Hepatocyte (in vitro differentiated cells): ENCODE results near the gene PDILT. TPM values are rescaled to one million over a fixed set of nuclear protein-coding genes. Genes with fewer than 3 reads are reported as not detected.

Experiments used
- DNase-seq: peaks from one replicate; pipeline ENCODE4 v3.0.0-alpha.2; 2016; ENCODE audit warnings: low spot score
- H2AFZ ChIP-seq: fragments of 200-600 bp; sonication (generic); 2 replicates; pipeline ENCODE4 v1.6.0; 2016; ENCODE audit warnings: antibody characterized with exemption, mild to moderate bottlenecking
- H3K27ac ChIP-seq: fragments of 200-600 bp; sonication (generic); 2 replicates; pipeline ENCODE4 v1.5.1; 2016; ENCODE audit warnings: mild to moderate bottlenecking
- H3K27me3 ChIP-seq: fragments of 200-600 bp; sonication (generic); 2 replicates; pipeline ENCODE4 v1.6.1; 2016
- H3K36me3 ChIP-seq: fragments of 200-600 bp; sonication (generic); replicated peaks from 2 replicates; pipeline ENCODE4 v1.5.1; 2016; ENCODE audit warnings: low read depth; ENCODE audit not compliant: insufficient read depth
- H3K4me1 ChIP-seq: fragments of 200-600 bp; sonication (generic); 2 replicates; pipeline ENCODE4 v1.5.1; 2016; ENCODE audit warnings: mild to moderate bottlenecking, moderate library complexity; ENCODE audit not compliant: insufficient read depth
- H3K4me2 ChIP-seq: fragments of 200-600 bp; sonication (generic); 2 replicates; pipeline ENCODE4 v1.6.0; 2016
- H3K4me3 ChIP-seq: fragments of 200-600 bp; sonication (generic); 2 replicates; pipeline ENCODE4 v1.5.1; 2016; ENCODE audit warnings: mild to moderate bottlenecking
- H3K79me2 ChIP-seq: fragments of 200-600 bp; sonication (generic); 2 replicates; pipeline ENCODE4 v1.6.0; 2017; ENCODE audit warnings: mild to moderate bottlenecking
- H3K9me2 ChIP-seq: fragments of 200-600 bp; sonication (generic); replicated peaks from 2 replicates; pipeline ENCODE4 v1.6.0; 2017; ENCODE audit warnings: mild to moderate bottlenecking; ENCODE audit not compliant: insufficient read depth
- H3K9me3 ChIP-seq: fragments of 200-600 bp; sonication (generic); 2 replicates; pipeline ENCODE4 v1.5.1; 2016; ENCODE audit warnings: low read depth, mild to moderate bottlenecking
- H4K20me1 ChIP-seq: fragments of 200-600 bp; sonication (generic); 2 replicates; pipeline ENCODE4 v1.6.0; 2016; ENCODE audit warnings: mild to moderate bottlenecking; ENCODE audit not compliant: insufficient read depth, poor library complexity, severe bottlenecking
- EZH2 ChIP-seq: fragments of 200-600 bp; sonication (generic); IDR thresholded peaks from 2 replicates; pipeline ENCODE4 v1.6.1; 2016; ENCODE audit warnings: antibody characterized with exemption, mild to moderate bottlenecking, borderline replicate concordance
- EZH2phosphoT487 ChIP-seq: fragments of 200-600 bp; sonication (generic); IDR thresholded peaks from one replicate; pipeline ENCODE4 v1.6.1; 2018; ENCODE audit warnings: antibody characterized with exemption, mild to moderate bottlenecking, low read depth, moderate library complexity; ENCODE audit not compliant: unreplicated experiment, severe bottlenecking
- WGBS: methylation state at CpG from one replicate; pipeline ENCODE4 v1.1.6; 2016; ENCODE audit warnings: low lambda C conversion rate; ENCODE audit errors: missing lambda C conversion rate; 5-methylcytosine and 5-hydroxymethylcytosine counted together
- polyA plus RNA-seq: library from polyadenylated mRNA; unstranded; fragments of >200 nt; fragmentation: Nextera tagmentation; extraction: Ambion mirVana; gene quantifications from 2 replicates; pipeline ENCODE4 v1.2.1, GENCODE V29; 2016
- total RNA-seq: library from RNA; depleted of rRNA; stranded (reverse); fragments of >200 nt; gene quantifications from 2 replicates; pipeline ENCODE4 v1.2.3, GENCODE V29; 2014
- TF ChIP-seq, protein P1 (sequence below): fragments of 200-600 bp; sonication (generic); IDR thresholded peaks from 2 replicates; pipeline ENCODE4 v1.5.1; 2016; ENCODE audit warnings: antibody characterized with exemption, mild to moderate bottlenecking; ENCODE audit not compliant: poor library complexity

The PDILT gene
- total and polyA plus RNA-seq, 2 experiments from 2014 or later = not detected

DNA sequence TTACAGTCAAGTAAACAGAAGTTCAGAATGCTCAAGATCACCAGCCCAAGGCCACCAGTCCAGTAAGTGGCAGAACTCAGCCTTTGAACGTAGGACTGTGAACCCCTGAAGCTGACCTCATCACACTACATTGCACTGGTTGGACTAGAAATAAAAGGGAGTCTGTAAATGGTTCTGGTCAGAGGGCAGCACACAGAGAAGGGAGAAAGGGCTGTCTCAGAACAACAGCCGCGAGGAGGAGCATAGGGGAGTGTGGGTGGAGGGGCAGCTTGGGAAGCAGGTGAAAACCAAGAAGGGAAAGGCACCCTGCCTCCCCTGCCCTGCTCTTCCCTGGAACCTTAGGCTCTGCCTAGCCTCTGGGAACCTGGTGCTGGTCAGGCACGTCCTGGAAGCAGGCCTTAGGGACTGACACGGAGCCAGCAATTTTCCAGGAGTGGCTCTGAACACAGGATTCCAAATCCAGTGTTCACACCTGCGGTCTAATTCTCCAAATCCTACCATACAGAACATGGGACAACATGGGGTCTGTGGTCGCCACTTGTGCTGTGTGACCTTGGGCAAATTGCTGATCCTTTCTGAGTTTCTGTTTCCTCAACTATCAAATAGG is 7.0 kb downstream of the PDILT start:
- no peak for DNase-seq
- Histone ChIP-seq H3K36me3 (no peaks in the 10 kb centered on the region), H3K4me2 (no peak overlapping the region), H4K20me1 (no peaks in the 10 kb centered on the region), H2AFZ (no peak overlapping the region), H3K4me1 (peaks cover 9% of the 10 kb centered on the region), H3K79me2 (no peaks in the 10 kb centered on the region), H3K9me2 (no peaks in the 10 kb centered on the region), H3K27me3 (no peaks in the 10 kb centered on the region), H3K4me3 (no peak overlapping the region), H3K9me3 (no peaks in the 10 kb centered on the region), H3K27ac (no peak overlapping the region)
- no peak for TF ChIP-seq EZH2phosphoT487
- TF ChIP-seq, protein P1, sequence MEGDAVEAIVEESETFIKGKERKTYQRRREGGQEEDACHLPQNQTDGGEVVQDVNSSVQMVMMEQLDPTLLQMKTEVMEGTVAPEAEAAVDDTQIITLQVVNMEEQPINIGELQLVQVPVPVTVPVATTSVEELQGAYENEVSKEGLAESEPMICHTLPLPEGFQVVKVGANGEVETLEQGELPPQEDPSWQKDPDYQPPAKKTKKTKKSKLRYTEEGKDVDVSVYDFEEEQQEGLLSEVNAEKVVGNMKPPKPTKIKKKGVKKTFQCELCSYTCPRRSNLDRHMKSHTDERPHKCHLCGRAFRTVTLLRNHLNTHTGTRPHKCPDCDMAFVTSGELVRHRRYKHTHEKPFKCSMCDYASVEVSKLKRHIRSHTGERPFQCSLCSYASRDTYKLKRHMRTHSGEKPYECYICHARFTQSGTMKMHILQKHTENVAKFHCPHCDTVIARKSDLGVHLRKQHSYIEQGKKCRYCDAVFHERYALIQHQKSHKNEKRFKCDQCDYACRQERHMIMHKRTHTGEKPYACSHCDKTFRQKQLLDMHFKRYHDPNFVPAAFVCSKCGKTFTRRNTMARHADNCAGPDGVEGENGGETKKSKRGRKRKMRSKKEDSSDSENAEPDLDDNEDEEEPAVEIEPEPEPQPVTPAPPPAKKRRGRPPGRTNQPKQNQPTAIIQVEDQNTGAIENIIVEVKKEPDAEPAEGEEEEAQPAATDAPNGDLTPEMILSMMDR = no peak
- TF ChIP-seq EZH2 = no peak
- 79% methylated on average over 7 of the region's 7 CpGs for WGBS

GRCh38 chr16:20396846-20397467 is 7.6 kb downstream of the PDILT start:
- no peaks in the 10 kb centered on the region for H3K9me3 ChIP-seq
- H2AFZ ChIP-seq = no peak overlapping the region
- DNase-seq = no peak
- H3K4me2 ChIP-seq = no peak overlapping the region
- no peaks in the 10 kb centered on the region for H3K9me2 ChIP-seq
- H3K4me3 ChIP-seq = no peak overlapping the region
- H3K27me3 ChIP-seq = no peaks in the 10 kb centered on the region
- H3K36me3 ChIP-seq = no peaks in the 10 kb centered on the region
- TF ChIP-seq, protein P1 = no peak
- no peak for TF ChIP-seq EZH2phosphoT487
- TF ChIP-seq EZH2 = no peak
- no peaks in the 10 kb centered on the region for H3K79me2 ChIP-seq
- WGBS = 96% methylated on average over 7 of the region's 7 CpGs
- H3K27ac ChIP-seq = no peak overlapping the region
- H4K20me1 ChIP-seq = no peaks in the 10 kb centered on the region
- H3K4me1 ChIP-seq = peaks cover 9% of the 10 kb centered on the region

GRCh38 chr16:20395946-20396345 is 8.6 kb downstream of the PDILT start:
- Histone ChIP-seq H3K9me3 (no peaks in the 10 kb centered on the region), H3K4me2 (no peak overlapping the region), H4K20me1 (no peaks in the 10 kb centered on the region), H3K4me1 (peaks cover 9% of the 10 kb centered on the region), H3K79me2 (no peaks in the 10 kb centered on the region), H3K27ac (no peak overlapping the region), H3K36me3 (no peaks in the 10 kb centered on the region), H2AFZ (no peak overlapping the region), H3K4me3 (no peak overlapping the region), H3K27me3 (no peaks in the 10 kb centered on the region), H3K9me2 (no peaks in the 10 kb centered on the region)
- TF ChIP-seq, protein P1 = no peak
- TF ChIP-seq EZH2 = no peak
- TF ChIP-seq EZH2phosphoT487 = no peak
- 85% methylated on average over 2 of the region's 2 CpGs for WGBS
- DNase-seq = no peak
